ENCODE data around the gene GDPD4. TPM values are rescaled to one million over a fixed set of nuclear protein-coding genes. Genes with fewer than 3 reads are reported as not detected.

The GDPD4 gene
- total and polyA plus RNA-seq, 9 of the 15 experiments (the other 6 are each of a cell fraction or from before 2014, with no cell fraction given), result 0.40 TPM; not detected in 8

- TF ChIP-seq ZNF146 (CRISPR knock-in tag; IDR thresholded peaks at IDR 0.05; ENCODE audit: unreplicated experiment), result no peak
- TF ChIP-seq HDAC3 (IDR thresholded peaks at IDR 0.05; ENCODE audit: borderline replicate concordance, partially characterized antibody), result peak; percentile 55
- no peak for TF ChIP-seq USF2 (CRISPR knock-in tag; IDR thresholded peaks at IDR 0.05)
- no peak for TF ChIP-seq RBM39 (optimal IDR thresholded peaks at IDR 0.05; ENCODE audit: low read depth, low read length)
- no peak for TF ChIP-seq GMEB1 (CRISPR knock-in tag; IDR thresholded peaks at IDR 0.05)
- TF ChIP-seq FOXO4 (CRISPR knock-in tag; IDR thresholded peaks at IDR 0.05), result no peak
- no peak for TF ChIP-seq RBM34 (IDR thresholded peaks at IDR 0.05; ENCODE audit: borderline replicate concordance, insufficient read depth, low read length)
- no peak; a peak in 1 of 4 replicates for TF ChIP-seq MNT (conservative IDR thresholded peaks at IDR 0.05)
- no peak for TF ChIP-seq PHF8 (IDR thresholded peaks at IDR 0.05; ENCODE audit: borderline replicate concordance, low read length)
- TF ChIP-seq MEF2A (IDR thresholded peaks at IDR 0.05; ENCODE audit: control insufficient read depth, low read depth, low read length), result no peak
- TF ChIP-seq CEBPZ (IDR thresholded peaks at IDR 0.05; ENCODE audit: borderline replicate concordance, low read depth, low read length), result no peak
- no peak for TF ChIP-seq UBTF (IDR thresholded peaks at IDR 0.05; ENCODE audit: borderline replicate concordance in 1 of 2, low read depth in 2 of 2, low read length in 2 of 2)
- TF ChIP-seq ATF6 (CRISPR knock-in tag; IDR thresholded peaks at IDR 0.05), result no peak
Measured at GRCh38 chr11:77302752-77303151, 1.3 kb upstream of the GDPD4 start (continued).
